Astrocyte of the spinal cord (primary cell): ENCODE data around the gene ITLN1.
"Not testable (repeated sequence)": the region's sequence is repeated elsewhere in the genome, so short reads cannot be mapped to it uniquely, and the experiment has no call there.

Experiments
- DNase-seq: peaks from one replicate; pipeline ENCODE4 v3.0.0; 2011; ENCODE audit warnings: low read depth, low spot score
- H3K4me3 ChIP-seq: 2 replicates; pipeline ENCODE4 v1.5.1; 2011; ENCODE audit warnings: low read depth, mild to moderate bottlenecking, low read length, moderate library complexity
- CTCF ChIP-seq: IDR thresholded peaks from 2 replicates; pipeline ENCODE4 v1.5.1; 2012; ENCODE audit warnings: low read depth, mild to moderate bottlenecking, low read length, inconsistent platforms
- in situ Hi-C: cut with HindIII; loops from 2 replicates; pipeline ENCODE4 v1.10.0; 2017; ENCODE audit warnings: low sequenced_read_pairs

The ITLN1 gene

DNA sequence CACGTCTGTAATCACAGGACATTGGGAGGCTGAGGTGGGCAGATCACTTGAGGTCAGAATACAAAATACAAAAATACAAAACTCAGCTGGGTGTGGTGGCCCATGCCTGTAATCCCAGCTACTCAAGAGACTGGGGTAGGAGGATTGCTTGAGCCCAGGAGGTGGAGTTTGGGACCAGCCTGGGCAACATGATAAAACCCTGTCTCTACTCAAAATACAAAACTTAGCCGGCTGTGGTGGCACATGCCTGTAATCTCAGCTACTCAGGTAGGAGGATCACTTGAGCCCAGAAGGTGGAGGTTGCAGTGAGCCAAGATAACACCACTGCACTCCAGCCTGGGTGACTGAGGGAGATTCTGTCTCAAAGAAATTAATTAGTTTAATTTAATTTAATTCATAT is 6.5 kb upstream of the ITLN1 start:
- TF ChIP-seq CTCF: no peak
- no peak overlapping the region for H3K4me3 ChIP-seq
- no peak for DNase-seq
- in situ Hi-C loops: no loop called here

DNA sequence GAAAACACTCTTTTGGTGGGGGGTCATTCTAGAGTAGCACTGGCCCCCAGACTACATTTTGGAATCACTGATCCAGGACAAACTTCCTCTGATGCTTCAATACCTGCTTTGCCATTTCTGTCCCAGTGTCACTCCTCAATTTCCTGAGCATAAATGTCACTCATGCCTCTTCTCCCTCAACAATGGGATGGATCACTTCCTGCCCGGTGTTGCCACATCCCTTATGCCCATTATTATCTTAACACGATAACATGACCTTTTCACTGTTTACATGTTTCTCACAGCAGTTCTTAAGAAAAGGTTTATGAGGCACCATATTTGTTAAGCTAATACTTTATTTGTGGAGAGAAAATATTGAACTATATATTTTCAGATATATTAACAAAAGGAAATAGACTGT is 3.9 kb upstream of the ITLN1 start:
- TF ChIP-seq CTCF: no peak
- in situ Hi-C loops: no loop called here
- no peak for DNase-seq

DNA sequence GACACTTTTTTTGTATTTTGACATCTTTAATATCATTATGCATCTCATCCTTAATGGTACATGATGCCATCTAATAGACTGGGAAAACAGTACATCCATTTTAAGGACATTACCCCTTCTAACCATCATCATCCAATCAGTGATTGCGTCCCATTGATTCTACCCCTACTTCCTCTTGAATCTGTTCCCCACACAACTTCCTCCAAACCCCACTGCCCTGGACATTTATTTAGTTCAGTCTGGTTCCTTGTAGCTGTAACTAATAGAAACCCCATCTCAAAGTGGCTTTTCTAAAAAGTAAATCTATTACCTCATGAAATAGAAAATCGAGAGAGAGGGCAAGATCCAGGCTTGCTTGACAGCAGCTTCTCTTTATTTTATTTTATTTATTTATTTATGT is 2.1 kb upstream of the ITLN1 start:
- no peak for TF ChIP-seq CTCF
- no peak for DNase-seq
- in situ Hi-C loops: no loop called here

More for the DNA sequence above, 3.9 kb upstream of the ITLN1 start:
- no peak overlapping the region for H3K4me3 ChIP-seq

DNA sequence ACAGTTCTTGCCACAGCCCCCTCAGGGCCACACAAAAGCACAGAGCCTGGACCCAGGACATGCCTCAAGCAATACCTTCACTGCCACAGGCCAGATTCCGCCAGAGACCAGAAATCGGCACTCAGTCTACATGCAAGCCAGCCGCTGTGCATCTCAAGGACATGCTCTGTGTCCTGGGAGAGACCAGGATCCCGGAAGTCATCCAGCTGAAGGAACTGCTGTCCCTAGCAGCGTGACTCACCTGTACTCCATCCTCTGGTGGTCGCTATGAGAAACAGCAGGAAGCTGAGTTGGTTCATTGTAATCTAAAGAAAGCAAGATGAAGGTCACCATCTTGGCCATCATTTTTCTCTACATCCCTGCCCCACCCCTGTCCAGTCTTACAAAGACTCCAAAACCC is 401 bp downstream of the ITLN1 start:
- in situ Hi-C loops: no loop called here
- DNase-seq: no peak
- H3K4me3 ChIP-seq: no peak overlapping the region
- TF ChIP-seq CTCF: no peak

More for the DNA sequence above, 2.1 kb upstream of the ITLN1 start:
- no peak overlapping the region for H3K4me3 ChIP-seq

- no peak for DNase-seq
- no peak for TF ChIP-seq CTCF
- no peak overlapping the region for H3K4me3 ChIP-seq
- in situ Hi-C loops: no loop called here
Observed at GRCh38 chr1:160883581-160884513, 1.1 kb downstream of the ITLN1 start.

- H3K4me3 ChIP-seq: no peak overlapping the region
- no peak for TF ChIP-seq CTCF
- in situ Hi-C loops: no loop called here
- no peak for DNase-seq
Observed at GRCh38 chr1:160882582-160882981, 2.4 kb downstream of the ITLN1 start.

- DNase-seq, in situ Hi-C loops, H3K4me3 ChIP-seq: not testable (repeated sequence)
Observed at GRCh38 chr1:160881264-160881663, 3.7 kb downstream of the ITLN1 start.
